VCaP (cell line): ENCODE measurements around the gene DGLUCY.
"Not testable (repeated sequence)": the region's sequence is repeated elsewhere in the genome, so short reads cannot be mapped to it uniquely, and the experiment has no call there.

ENCODE experiments used
- H3K27ac ChIP-seq: fragments of 450-650 bp; 2 replicates; pipeline ENCODE4 v1.5.1; 2017
- TF ChIP-seq, protein P1 (sequence below): fragments of 450-650 bp; conservative IDR thresholded peaks from 2 replicates; pipeline ENCODE4 v1.5.1; 2017; ENCODE audit warnings: mild to moderate bottlenecking, moderate library complexity

Gene DGLUCY

DNA sequence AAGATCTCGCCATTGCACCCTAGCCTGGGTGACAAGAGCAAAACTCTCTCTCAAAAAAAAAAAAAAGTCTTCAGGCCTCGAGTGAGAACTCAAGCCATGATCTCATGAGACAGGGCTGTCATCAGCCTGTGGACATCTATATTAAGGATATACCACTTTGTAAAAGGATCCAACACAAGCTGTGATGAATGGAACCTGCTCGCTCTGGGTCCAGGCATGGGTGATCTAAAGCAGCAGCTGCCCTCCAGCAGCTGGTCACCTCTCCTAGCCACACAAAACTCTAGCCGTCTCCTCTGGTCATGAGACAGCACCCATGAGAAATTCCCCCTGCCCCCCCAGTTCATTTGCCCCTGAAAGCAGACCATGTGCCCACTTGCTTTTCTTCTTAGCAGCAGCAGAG, 19.1 kb upstream of the DGLUCY start:
- TF ChIP-seq, protein P1, sequence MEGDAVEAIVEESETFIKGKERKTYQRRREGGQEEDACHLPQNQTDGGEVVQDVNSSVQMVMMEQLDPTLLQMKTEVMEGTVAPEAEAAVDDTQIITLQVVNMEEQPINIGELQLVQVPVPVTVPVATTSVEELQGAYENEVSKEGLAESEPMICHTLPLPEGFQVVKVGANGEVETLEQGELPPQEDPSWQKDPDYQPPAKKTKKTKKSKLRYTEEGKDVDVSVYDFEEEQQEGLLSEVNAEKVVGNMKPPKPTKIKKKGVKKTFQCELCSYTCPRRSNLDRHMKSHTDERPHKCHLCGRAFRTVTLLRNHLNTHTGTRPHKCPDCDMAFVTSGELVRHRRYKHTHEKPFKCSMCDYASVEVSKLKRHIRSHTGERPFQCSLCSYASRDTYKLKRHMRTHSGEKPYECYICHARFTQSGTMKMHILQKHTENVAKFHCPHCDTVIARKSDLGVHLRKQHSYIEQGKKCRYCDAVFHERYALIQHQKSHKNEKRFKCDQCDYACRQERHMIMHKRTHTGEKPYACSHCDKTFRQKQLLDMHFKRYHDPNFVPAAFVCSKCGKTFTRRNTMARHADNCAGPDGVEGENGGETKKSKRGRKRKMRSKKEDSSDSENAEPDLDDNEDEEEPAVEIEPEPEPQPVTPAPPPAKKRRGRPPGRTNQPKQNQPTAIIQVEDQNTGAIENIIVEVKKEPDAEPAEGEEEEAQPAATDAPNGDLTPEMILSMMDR: no peak

DNA sequence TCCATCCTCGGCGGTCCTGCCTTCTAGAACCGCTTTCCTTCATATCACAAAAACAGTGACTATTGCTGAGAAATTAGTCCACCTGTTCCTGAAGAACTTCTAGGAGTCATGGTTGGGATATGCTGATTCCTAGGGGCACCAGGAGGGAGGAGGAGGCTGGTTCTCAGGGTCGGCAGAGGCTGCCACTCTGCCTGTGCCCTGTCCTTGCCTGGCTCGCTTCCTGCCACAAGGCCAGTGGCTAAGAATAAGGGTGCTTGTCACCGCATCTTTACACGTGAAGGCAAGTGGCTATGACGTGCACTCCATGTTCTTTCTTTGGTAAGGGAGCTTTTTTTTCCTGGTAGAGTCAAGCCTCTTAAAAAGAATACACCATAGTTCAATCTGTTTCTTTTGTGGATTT, 18.7 kb upstream of the DGLUCY start:
- H3K27ac ChIP-seq: no peak overlapping the region
- TF ChIP-seq, protein P1: no peak

More for the DNA sequence above, 19.1 kb upstream of the DGLUCY start:
- no peak overlapping the region for H3K27ac ChIP-seq

DNA sequence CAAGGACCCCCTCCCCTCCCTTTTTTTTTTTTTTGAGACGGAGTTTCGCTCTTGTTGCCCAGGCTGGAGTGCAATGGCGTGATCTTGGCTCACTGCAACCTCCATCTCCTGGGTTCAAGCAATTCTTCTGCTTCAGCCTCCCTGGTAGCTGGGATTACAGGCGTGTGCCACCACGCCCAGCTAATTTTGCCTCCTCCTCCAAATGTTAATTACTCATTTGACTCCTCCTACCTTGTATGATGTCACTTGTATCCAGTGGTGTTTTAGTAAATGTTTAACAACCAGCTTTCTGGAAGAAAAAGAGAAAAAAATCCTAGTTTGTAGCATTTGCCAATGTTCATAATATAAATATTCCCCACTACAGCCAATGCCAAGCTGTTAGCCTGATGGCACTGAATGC, 16.2 kb upstream of the DGLUCY start:
- H3K27ac ChIP-seq: not testable (repeated sequence)

DNA sequence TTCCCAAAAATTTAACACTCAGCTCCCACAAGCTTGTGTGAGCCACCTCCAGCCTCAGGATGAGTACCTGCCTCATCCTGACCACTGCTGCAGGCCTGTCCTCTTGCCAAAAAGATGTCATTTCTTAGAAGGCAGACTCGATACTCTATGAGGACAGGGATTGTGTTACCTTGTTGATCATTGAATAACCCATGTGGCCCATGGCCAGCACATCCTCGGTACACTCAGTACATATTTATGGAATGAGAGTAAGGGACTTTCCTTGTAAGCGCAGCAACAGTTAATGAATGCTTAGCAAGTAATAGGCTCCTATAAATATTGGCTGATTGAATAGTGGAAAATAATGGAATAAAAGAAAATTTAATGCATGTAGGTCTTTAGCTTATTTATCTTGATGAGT, 15.3 kb upstream of the DGLUCY start:
- TF ChIP-seq, protein P1: no peak
- H3K27ac ChIP-seq: no peak overlapping the region

DNA sequence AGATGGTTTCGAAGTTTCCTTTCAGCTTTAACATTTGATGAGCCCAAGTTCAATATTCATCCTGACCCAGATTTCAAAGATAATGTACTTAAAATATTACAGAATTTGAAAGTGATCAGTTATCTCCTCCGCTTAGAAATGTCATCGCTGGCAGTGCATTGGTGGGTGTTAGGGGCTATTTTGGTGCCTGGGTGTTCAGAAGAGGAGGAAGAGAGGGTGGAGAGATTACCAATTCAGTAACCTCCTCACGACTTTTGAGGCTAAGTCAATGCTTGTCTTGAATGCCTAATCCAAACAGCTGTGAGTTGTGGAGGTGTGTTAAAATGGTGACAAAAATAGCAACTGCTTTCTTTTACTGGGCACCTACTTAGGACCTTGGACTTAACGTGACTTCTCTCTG, 13.8 kb upstream of the DGLUCY start:
- TF ChIP-seq, protein P1: no peak
- no peak overlapping the region for H3K27ac ChIP-seq

DNA sequence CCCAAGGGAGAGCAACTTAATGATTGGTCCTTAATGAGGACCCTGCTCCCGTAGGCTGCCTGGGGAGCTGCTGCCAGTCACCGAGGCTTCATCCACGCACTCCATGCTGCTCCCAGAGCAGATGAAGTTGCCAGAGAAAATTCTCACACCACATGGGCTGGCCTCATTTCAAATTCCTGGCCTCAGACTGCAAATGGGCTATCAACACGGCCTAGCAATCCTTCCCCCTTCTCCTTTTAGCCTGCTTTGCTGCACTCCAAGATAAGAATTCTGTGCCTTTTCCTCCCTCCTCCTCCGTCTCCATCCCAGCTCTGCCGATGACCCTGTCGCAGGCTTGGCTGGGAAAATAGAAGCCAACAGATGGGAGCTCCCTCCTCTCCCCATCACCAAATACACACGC, 10.8 kb upstream of the DGLUCY start:
- H3K27ac ChIP-seq: no peak overlapping the region
- TF ChIP-seq, protein P1: no peak

DNA sequence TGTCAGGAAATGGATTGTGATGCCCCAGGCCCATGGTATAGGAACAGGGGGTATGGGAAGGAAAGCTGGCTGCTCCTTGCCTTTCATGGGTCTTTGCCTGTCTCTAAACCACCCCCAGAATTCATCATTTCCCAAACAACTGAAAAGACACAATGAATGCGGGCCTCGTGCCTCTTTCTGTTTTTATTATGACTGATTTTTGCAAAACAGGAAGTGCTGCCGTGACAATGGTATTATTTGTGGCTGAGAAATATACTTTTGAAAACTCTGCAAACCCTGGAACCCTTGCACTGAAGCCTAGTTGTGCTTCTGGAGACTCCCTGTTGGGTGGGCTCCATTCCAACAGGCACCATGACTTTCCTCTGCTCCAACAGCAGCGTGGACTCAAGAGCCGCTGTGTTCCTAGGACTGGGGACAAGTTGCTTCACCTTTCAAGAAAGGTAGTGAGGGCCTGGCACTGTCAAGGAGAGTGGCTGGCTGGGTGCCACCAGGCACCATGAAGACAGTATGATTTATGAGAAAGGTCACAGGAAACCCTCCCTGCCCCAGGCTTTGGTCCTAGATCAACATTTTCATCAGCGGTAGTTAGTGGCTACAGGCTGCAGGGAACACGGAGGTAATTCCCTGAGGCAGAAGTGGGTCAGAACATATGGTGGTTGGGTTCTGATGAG, 4.8 kb upstream of the DGLUCY start:
- TF ChIP-seq, protein P1: no peak

DNA sequence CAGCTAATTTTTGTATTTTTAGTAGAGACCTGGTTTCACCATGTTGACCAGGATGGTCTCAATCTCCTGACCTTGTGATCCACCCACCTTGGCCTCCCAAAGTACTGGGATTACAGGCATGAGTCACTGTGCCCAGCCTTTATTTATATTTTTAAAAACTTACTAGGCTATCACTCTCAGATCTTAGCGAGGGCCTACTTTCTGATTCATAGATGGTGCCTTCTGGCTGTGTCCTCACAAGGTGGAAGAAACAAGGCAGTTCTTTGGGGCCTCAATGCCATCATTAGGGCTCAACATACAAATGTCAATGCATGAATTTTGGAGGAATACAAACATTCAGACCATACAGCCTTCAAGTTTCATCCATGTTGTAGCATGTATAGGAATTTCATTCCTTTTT, 2.4 kb upstream of the DGLUCY start:
- TF ChIP-seq, protein P1: no peak
- no peak overlapping the region for H3K27ac ChIP-seq

More for the DNA sequence above, 4.8 kb upstream of the DGLUCY start:
- peak overlapping the region; percentile 55 for H3K27ac ChIP-seq
